ENCODE data around the gene FBXW4. TPM values are rescaled to one million over a fixed set of nuclear protein-coding genes. Genes with fewer than 3 reads are reported as not detected.

The FBXW4 gene
- total RNA-seq, 1 donor from 2014 or later = 36.0 TPM

GRCh38 chr10:101580486-101581399 is 114.2 kb downstream of the FBXW4 start:
- no peak overlapping the region for H3K27ac Mint-ChIP-seq (ENCODE audit: unreplicated experiment)
- no peak for TF ChIP-seq CTCF (IDR thresholded peaks at IDR 0.05; ENCODE audit: unreplicated experiment)

GRCh38 chr10:101579516-101579870 is 115.5 kb downstream of the FBXW4 start:
- no peak for TF ChIP-seq CTCF (IDR thresholded peaks at IDR 0.05; ENCODE audit: unreplicated experiment)
- H3K27me3 Mint-ChIP-seq (ENCODE audit: unreplicated experiment) = peaks cover 10% of the 10 kb centered on the region
- no peak for DNase-seq (ENCODE audit: low spot score)
- no peaks in the 10 kb centered on the region for H3K9me3 Mint-ChIP-seq (ENCODE audit: unreplicated experiment)
- H3K27ac Mint-ChIP-seq (ENCODE audit: unreplicated experiment) = no peak overlapping the region
- H3K4me1 Mint-ChIP-seq (ENCODE audit: unreplicated experiment) = no peaks in the 10 kb centered on the region
- H3K4me3 Mint-ChIP-seq (ENCODE audit: unreplicated experiment) = no peak overlapping the region
- peaks cover 13% of the 10 kb centered on the region for H3K36me3 Mint-ChIP-seq (ENCODE audit: low read depth, unreplicated experiment)

More at GRCh38 chr10:101580486-101581399, 114.2 kb downstream of the FBXW4 start:
- H3K4me1 Mint-ChIP-seq (ENCODE audit: unreplicated experiment) = no peaks in the 10 kb centered on the region
- peaks cover 14% of the 10 kb centered on the region for H3K36me3 Mint-ChIP-seq (ENCODE audit: low read depth, unreplicated experiment)
- H3K4me3 Mint-ChIP-seq (ENCODE audit: unreplicated experiment) = no peak overlapping the region
- H3K9me3 Mint-ChIP-seq (ENCODE audit: unreplicated experiment) = no peaks in the 10 kb centered on the region
- peaks cover 10% of the 10 kb centered on the region for H3K27me3 Mint-ChIP-seq (ENCODE audit: unreplicated experiment)
- no peak for DNase-seq (ENCODE audit: low spot score)

- no peak for TF ChIP-seq CTCF (IDR thresholded peaks at IDR 0.05; ENCODE audit: unreplicated experiment)
- H3K36me3 Mint-ChIP-seq (ENCODE audit: low read depth, unreplicated experiment) = peaks cover 10% of the 10 kb centered on the region
- peak overlapping the region; percentile 45 for H3K4me3 Mint-ChIP-seq (ENCODE audit: unreplicated experiment)
- no peak for DNase-seq (ENCODE audit: low spot score)
- H3K27me3 Mint-ChIP-seq (ENCODE audit: unreplicated experiment) = peaks cover 15% of the 10 kb centered on the region
- no peak overlapping the region for H3K27ac Mint-ChIP-seq (ENCODE audit: unreplicated experiment)
- H3K4me1 Mint-ChIP-seq (ENCODE audit: unreplicated experiment) = no peaks in the 10 kb centered on the region
- H3K9me3 Mint-ChIP-seq (ENCODE audit: unreplicated experiment) = no peaks in the 10 kb centered on the region
These were observed 116.0 kb downstream of the FBXW4 start for GRCh38 chr10:101578803-101579515.

GRCh38 chr10:101578192-101578591 is 116.8 kb downstream of the FBXW4 start:
- no peak overlapping the region for H3K27ac Mint-ChIP-seq (ENCODE audit: unreplicated experiment)

More at GRCh38 chr10:101578192-101578591, 116.8 kb downstream of the FBXW4 start:
- no peaks in the 10 kb centered on the region for H3K4me1 Mint-ChIP-seq (ENCODE audit: unreplicated experiment)
- peaks cover 10% of the 10 kb centered on the region for H3K36me3 Mint-ChIP-seq (ENCODE audit: low read depth, unreplicated experiment)
- no peak for TF ChIP-seq CTCF (IDR thresholded peaks at IDR 0.05; ENCODE audit: unreplicated experiment)
- no peaks in the 10 kb centered on the region for H3K9me3 Mint-ChIP-seq (ENCODE audit: unreplicated experiment)
- peaks cover 17% of the 10 kb centered on the region for H3K27me3 Mint-ChIP-seq (ENCODE audit: unreplicated experiment)
- H3K4me3 Mint-ChIP-seq (ENCODE audit: unreplicated experiment) = peak overlapping the region; percentile 45
- no peak for DNase-seq (ENCODE audit: low spot score)

All from endothelial cell (in vitro differentiated cells).